IMR-90 (cell line): ENCODE results near the gene RECQL5. TPM values are rescaled to one million over a fixed set of nuclear protein-coding genes. Genes with fewer than 3 reads are reported as not detected.

Experiments used
- ATAC-seq: fragments of 200-7000 bp; cut with Tn5 transposase; 2 replicates; pipeline ENCODE4 v1.9.1; 2020; ENCODE audit warnings: low read depth, mild to moderate bottlenecking, moderate library complexity
- BruUV-seq: library from RNA; stranded (reverse); fragments of 400-500 nt; replicated peaks from 2 replicates; lab custom pipeline; 2021; lab: Mats Ljungman, UMichigan
- CTCF ChIA-PET: fragments of 300-600 bp; formaldehyde crosslinking; extraction: SDS; loops from one replicate; lab custom pipeline; 2021; ENCODE audit warnings: antibody characterized with exemption; lab: Yijun Ruan, JAX
- POLR2A ChIA-PET: fragments of 300-600 bp; sonication (Branson Sonifier 250); formaldehyde crosslinking; loops from one replicate; lab custom pipeline; 2022; ENCODE audit warnings: antibody characterized with exemption; ENCODE audit not compliant: unreplicated experiment; lab: Charles Lee
- DNase-seq: peaks from one replicate; pipeline ENCODE4 v3.0.0; 2013
- H2AFZ ChIP-seq: replicated peaks from 2 replicates; pipeline ENCODE3; 2013; ENCODE audit warnings: low read length, mild to moderate bottlenecking; ENCODE audit not compliant: poor library complexity
- H2AK5ac ChIP-seq: 2 replicates; pipeline ENCODE4 v1.6.1; 2013; ENCODE audit warnings: low read depth, low read length, inconsistent platforms
- H2AK9ac ChIP-seq: replicated peaks from 2 replicates; pipeline ENCODE3; 2013; ENCODE audit warnings: mild to moderate bottlenecking, low read depth, low read length, moderate library complexity; ENCODE audit not compliant: poor library complexity
- H2BK120ac ChIP-seq: 2 replicates; pipeline ENCODE4 v1.6.1; 2013; ENCODE audit warnings: low read depth, low read length, inconsistent platforms
- H2BK15ac ChIP-seq: 3 replicates; pipeline ENCODE4 v1.6.1; 2013; ENCODE audit warnings: low read depth, low read length, inconsistent platforms
- H2BK20ac ChIP-seq: 2 replicates; pipeline ENCODE4 v1.6.1; 2013; ENCODE audit warnings: low read depth, mild to moderate bottlenecking, inconsistent platforms, low read length, moderate library complexity
- H2BK5ac ChIP-seq: 2 replicates; pipeline ENCODE4 v1.6.1; 2013; ENCODE audit warnings: mild to moderate bottlenecking, low read depth, low read length, inconsistent platforms; ENCODE audit not compliant: poor library complexity, severe bottlenecking
- H3K14ac ChIP-seq: replicated peaks from 2 replicates; pipeline ENCODE4 v1.6.1; 2013; ENCODE audit warnings: low read depth, low read length, inconsistent platforms
- H3K18ac ChIP-seq: 2 replicates; pipeline ENCODE4 v1.6.1; 2013; ENCODE audit warnings: low read depth, low read length, control low read depth
- H3K23ac ChIP-seq: 2 replicates; pipeline ENCODE4 v1.6.1; 2013; ENCODE audit warnings: low read depth, low read length, inconsistent platforms
- H3K27ac ChIP-seq: 2 replicates; pipeline ENCODE4 v1.5.1; 2013; ENCODE audit warnings: mild to moderate bottlenecking, control low read depth, low read length; ENCODE audit not compliant: insufficient read depth
- H3K27me3 ChIP-seq: 2 replicates; pipeline ENCODE4 v1.6.1; 2013; ENCODE audit warnings: low read length; ENCODE audit not compliant: control insufficient read depth, insufficient read depth
- H3K36me3 ChIP-seq: 2 replicates; pipeline ENCODE4 v1.6.1; 2013; ENCODE audit warnings: low read length, mixed read lengths; ENCODE audit not compliant: control insufficient read depth, insufficient read depth
- H3K4ac ChIP-seq: 2 replicates; pipeline ENCODE4 v1.6.1; 2013; ENCODE audit warnings: low read depth, low read length, inconsistent platforms
- H3K4me1 ChIP-seq: 2 replicates; pipeline ENCODE4 v1.6.1; 2013; ENCODE audit warnings: low read length, mixed read lengths; ENCODE audit not compliant: control insufficient read depth, insufficient read depth
- H3K4me2 ChIP-seq: 2 replicates; pipeline ENCODE4 v1.6.1; 2013; ENCODE audit warnings: low read depth, mild to moderate bottlenecking, control low read depth, low read length, moderate library complexity
- H3K4me3 ChIP-seq: 2 replicates; pipeline ENCODE4 v1.5.1; 2013; ENCODE audit warnings: low read depth, mild to moderate bottlenecking, control low read depth, low read length, moderate library complexity; ENCODE audit not compliant: insufficient read depth
- H3K56ac ChIP-seq: 2 replicates; pipeline ENCODE4 v1.6.1; 2013; ENCODE audit warnings: low read length, inconsistent platforms; ENCODE audit not compliant: insufficient read depth; ENCODE audit errors: extremely low read depth
- H3K79me1 ChIP-seq, 2 experiments: 2 replicates each; pipeline ENCODE4 v1.6.1; 2013; ENCODE audit warnings: low read length in 2 of 2, inconsistent platforms in 1 of 2, low read depth in 1 of 2
- H3K9ac ChIP-seq: 2 replicates; pipeline ENCODE4 v1.6.1; 2013; ENCODE audit warnings: low read depth, low read length, control low read depth
- H3K9me1 ChIP-seq: 2 replicates; pipeline ENCODE4 v1.6.1; 2013; ENCODE audit warnings: low read length, inconsistent platforms; ENCODE audit not compliant: insufficient read depth
- H3K9me3 ChIP-seq: 2 replicates; pipeline ENCODE4 v1.6.1; 2013; ENCODE audit warnings: low read length; ENCODE audit not compliant: control insufficient read depth, insufficient read depth
- H4K20me1 ChIP-seq: 2 replicates; pipeline ENCODE4 v1.6.1; 2013; ENCODE audit warnings: low read length, inconsistent platforms; ENCODE audit not compliant: insufficient read depth
- H4K5ac ChIP-seq: 2 replicates; pipeline ENCODE4 v1.6.1; 2013; ENCODE audit warnings: mild to moderate bottlenecking, low read depth, low read length, control low read depth
- H4K8ac ChIP-seq, 2 experiments: 2 replicates each; pipeline ENCODE4 v1.6.1; 2013; ENCODE audit warnings: low read depth in 2 of 2, low read length in 2 of 2, control low read depth in 1 of 2, inconsistent platforms in 1 of 2
- H4K91ac ChIP-seq: 2 replicates; pipeline ENCODE4 v1.6.1; 2013; ENCODE audit warnings: low read depth, low read length, inconsistent platforms; ENCODE audit not compliant: insufficient read depth
- BHLHE40 ChIP-seq: fragments of 150-350 bp; IDR thresholded peaks from 2 replicates; pipeline ENCODE4 v1.6.1; 2016; ENCODE audit warnings: mild to moderate bottlenecking, low read depth, low read length
- CEBPB ChIP-seq: IDR thresholded peaks from 2 replicates; pipeline ENCODE4 v1.6.1; 2012; ENCODE audit warnings: low read depth, low read length, improper control_type of control experiment
- CHD1 ChIP-seq: IDR thresholded peaks from 2 replicates; pipeline ENCODE4 v1.6.1; 2012; ENCODE audit warnings: low read depth, low read length, improper control_type of control experiment
- CTCF ChIP-seq: conservative IDR thresholded peaks from 2 replicates; pipeline ENCODE4 v1.5.1; 2012; ENCODE audit warnings: mild to moderate bottlenecking, low read depth, low read length, improper control_type of control experiment
- ELK1 ChIP-seq: fragments of 150-350 bp; IDR thresholded peaks from 2 replicates; pipeline ENCODE4 v1.6.1; 2016; ENCODE audit warnings: low read depth, mild to moderate bottlenecking, low read length, moderate library complexity, borderline replicate concordance
- FOS ChIP-seq: fragments of 150-350 bp; IDR thresholded peaks from 2 replicates; pipeline ENCODE4 v1.6.1; 2016; ENCODE audit warnings: low read depth, low read length
- MAFK ChIP-seq: IDR thresholded peaks from 2 replicates; pipeline ENCODE4 v1.6.1; 2012; ENCODE audit warnings: low read depth, low read length, improper control_type of control experiment
- MAZ ChIP-seq: IDR thresholded peaks from 2 replicates; pipeline ENCODE4 v1.6.1; 2012; ENCODE audit warnings: low read depth, mild to moderate bottlenecking, low read length, improper control_type of control experiment, moderate library complexity, borderline replicate concordance
- MXI1 ChIP-seq: IDR thresholded peaks from 2 replicates; pipeline ENCODE4 v1.6.1; 2012; ENCODE audit warnings: low read depth, mild to moderate bottlenecking, low read length, moderate library complexity, borderline replicate concordance
- NFE2L2 ChIP-seq: fragments of 150-350 bp; IDR thresholded peaks from 2 replicates; pipeline ENCODE4 v1.6.1; 2016; ENCODE audit warnings: low read depth, mild to moderate bottlenecking, low read length
- POLR2A ChIP-seq: IDR thresholded peaks from 2 replicates; pipeline ENCODE4 v1.6.1; 2012; ENCODE audit warnings: mild to moderate bottlenecking, low read depth, low read length
- RAD21 ChIP-seq: IDR thresholded peaks from 2 replicates; pipeline ENCODE4 v1.6.1; 2012; ENCODE audit warnings: low read length, improper control_type of control experiment
- RCOR1 ChIP-seq: IDR thresholded peaks from 2 replicates; pipeline ENCODE4 v1.6.1; 2012; ENCODE audit warnings: mild to moderate bottlenecking, low read length, improper control_type of control experiment; ENCODE audit not compliant: insufficient replicate concordance
- RFX5 ChIP-seq: IDR thresholded peaks from 2 replicates; pipeline ENCODE4 v1.8.0; 2012; ENCODE audit warnings: low read depth, mild to moderate bottlenecking, low read length, moderate library complexity
- SMC3 ChIP-seq: fragments of 150-350 bp; IDR thresholded peaks from 2 replicates; pipeline ENCODE4 v1.6.1; 2016; ENCODE audit warnings: low read depth, mild to moderate bottlenecking, antibody characterized with exemption, low read length, moderate library complexity
- USF2 ChIP-seq: fragments of 150-350 bp; IDR thresholded peaks from 2 replicates; pipeline ENCODE4 v1.6.1; 2017; ENCODE audit warnings: mild to moderate bottlenecking, antibody characterized with exemption, low read length, low read depth
- WGBS, 2 experiments: methylation state at CpG; one replicate each; pipeline versions ENCODE4 v1.1.5 to v1.1.7; 2013; ENCODE audit warnings: missing lambda C conversion rate in 2 of 2; ENCODE audit not compliant: insufficient read length in 1 of 2; ENCODE audit errors: extremely low coverage in 2 of 2; 5-methylcytosine and 5-hydroxymethylcytosine counted together
- dilution Hi-C: fragments of 300-500 bp; cut with HindIII; formaldehyde crosslinking; loops from one replicate; pipeline ENCODE4 v1.14.3; 2018; ENCODE audit warnings: low sequenced_read_pairs; ENCODE audit not compliant: unreplicated experiment
- in situ Hi-C: fragments of 300-500 bp; cut with MboI; formaldehyde crosslinking; loops from 3 replicates; pipeline ENCODE4 v1.14.3; 2019; ENCODE audit warnings: low sequenced_read_pairs, inconsistent platforms, mixed read lengths
- intact Hi-C: fragments of 100-400 bp; cut with micrococcal nuclease; formaldehyde crosslinking; loops from 2 replicates; pipeline ENCODE4 v1.10.0; 2022
- polyA plus RNA-seq, 3 experiments: library from polyadenylated mRNA; depleted of rRNA; stranded (reverse); fragments of >200 nt; gene quantifications; 2 replicates each; pipeline ENCODE4 v1.2.3, GENCODE V29; 2012; ENCODE audit warnings: low replicate concordance in 1 of 3
- total RNA-seq: library from RNA; depleted of rRNA; stranded (reverse); fragments of >200 nt; gene quantifications from 2 replicates; pipeline ENCODE4 v1.2.3, GENCODE V29; 2012

The RECQL5 gene
- total and polyA plus RNA-seq, 2 of the 4 experiments (the other 2 are of a cell fraction) = 7.3 to 23.7 TPM

GRCh38 chr17:75628425-75628824 lies 38.5 kb downstream of the RECQL5 start:
- WGBS, 2 experiments = 60% methylated on average over 1 of the region's 6 CpGs; no CpG with 5 or more reads in 1 of the 2 experiments
- ChIA-PET POLR2A (no interaction called here), CTCF (no interaction called here)
- Histone ChIP-seq H3K79me1 (no peaks in the 10 kb centered on the region; a peak in 1 of 4 replicates), H3K4ac (no peak overlapping the region), H2AK9ac (no peak overlapping the region), H3K27me3 (no peaks in the 10 kb centered on the region), H3K4me3 (no peak overlapping the region), H2AK5ac (no peak overlapping the region), H4K20me1 (peaks cover 2% of the 10 kb centered on the region), H2AFZ (no peak overlapping the region), H4K8ac (no peak overlapping the region), H3K14ac (no peak overlapping the region), H2BK120ac (no peak overlapping the region), H3K9me3 (no peaks in the 10 kb centered on the region), H3K9ac (no peak overlapping the region), H4K5ac (no peak overlapping the region), H3K23ac (no peak overlapping the region), H3K18ac (no peak overlapping the region), H3K27ac (no peak overlapping the region), H3K4me1 (peaks cover 7% of the 10 kb centered on the region), H3K36me3 (peaks cover 8% of the 10 kb centered on the region; the same call in 1 of the 2 replicates), H4K91ac (no peak overlapping the region), H3K4me2 (no peak overlapping the region), H3K9me1 (no peaks in the 10 kb centered on the region), H2BK5ac (no peak overlapping the region), H2BK15ac (no peak overlapping the region), H3K56ac (no peak overlapping the region), H2BK20ac (no peak overlapping the region)
- intact Hi-C loops = no loop called here
- in situ Hi-C loops = no loop called here
- TF ChIP-seq FOS (no peak), MAFK (no peak), RCOR1 (no peak), ELK1 (no peak), RFX5 (no peak), CTCF (no peak), CHD1 (no peak), CEBPB (no peak), NFE2L2 (no peak), MXI1 (no peak), SMC3 (no peak), POLR2A (no peak), USF2 (no peak), RAD21 (no peak), BHLHE40 (no peak), MAZ (no peak)
- DNase-seq = no peak
- dilution Hi-C loops = no loop called here
- BruUV-seq = no TSS peak
- ATAC-seq = no peak
